Prostate gland (tissue), 2 donors: ENCODE data around the gene ERAL1. TPM values are rescaled to one million over a fixed set of nuclear protein-coding genes. Genes with fewer than 3 reads are reported as not detected.

Source experiments
- DNase-seq: peaks from one replicate; pipeline ENCODE4 v3.0.0-alpha.2; 2019; ENCODE audit warnings: low spot score
- H3K27ac ChIP-seq, 2 donors: fragments of 200-600 bp; sonication (generic); 2 replicates each; pipeline ENCODE4 v1.5.1; 2017 to 2019
- H3K27me3 ChIP-seq: fragments of 200-600 bp; sonication (generic); replicated peaks from 2 replicates; pipeline ENCODE4 v1.5.1; 2019; ENCODE audit not compliant: insufficient read depth
- H3K36me3 ChIP-seq, 2 donors: fragments of 200-600 bp; sonication (generic); 1 replicate in 1 of 2; 2 replicates in 1 of 2; pipeline versions ENCODE4 v1.5.1 to v1.8.1; 2017 to 2019
- H3K4me1 ChIP-seq: fragments of 200-600 bp; sonication (generic); replicated peaks from 2 replicates; pipeline ENCODE4 v1.5.1; 2019
- H3K4me3 ChIP-seq, 2 donors: fragments of 200-600 bp; sonication (generic); 2 replicates each; pipeline ENCODE4 v1.5.1; 2017 to 2019
- H3K9me3 ChIP-seq: fragments of 200-600 bp; sonication (generic); 2 replicates; pipeline ENCODE4 v1.5.1; 2017
- POLR2A ChIP-seq: fragments of 450-650 bp; IDR thresholded peaks from one replicate; pipeline ENCODE4 v1.6.1; 2016; ENCODE audit warnings: antibody characterized with exemption, mild to moderate bottlenecking
- POLR2AphosphoS5 ChIP-seq: sonication (generic); formaldehyde crosslinking; IDR thresholded peaks from one replicate; pipeline ENCODE4 v1.6.1; 2017; ENCODE audit warnings: antibody characterized with exemption
- WGBS: methylation state at CpG from one replicate; pipeline ENCODE4 v1.1.5; 2018; 5-methylcytosine and 5-hydroxymethylcytosine counted together
- intact Hi-C: fragments of 100-400 bp; cut with DNase I; formaldehyde crosslinking; loops from one replicate; pipeline ENCODE4 v1.14.2; 2022
- total RNA-seq, 2 donors: library from RNA; depleted of rRNA; stranded (reverse); fragments of >200 nt; gene quantifications; one replicate each; pipeline ENCODE4 v1.1.0, GENCODE V29; 2016
- TF ChIP-seq, protein P1 (sequence below), 4 experiments: fragments of 200-600 bp in 2 of 4; fragments of 450-650 bp in 2 of 4; sonication (generic) in 2 of 4; IDR thresholded peaks; 1 replicate in 3 of 4; 2 replicates in 1 of 4; pipeline ENCODE4 v1.5.1; 2016 to 2019; ENCODE audit warnings: antibody characterized with exemption in 4 of 4, mild to moderate bottlenecking in 2 of 4, moderate library complexity in 2 of 4

The ERAL1 gene
- total RNA-seq, 2 donors from 2014 or later = 49.9 to 70.8 TPM

DNA sequence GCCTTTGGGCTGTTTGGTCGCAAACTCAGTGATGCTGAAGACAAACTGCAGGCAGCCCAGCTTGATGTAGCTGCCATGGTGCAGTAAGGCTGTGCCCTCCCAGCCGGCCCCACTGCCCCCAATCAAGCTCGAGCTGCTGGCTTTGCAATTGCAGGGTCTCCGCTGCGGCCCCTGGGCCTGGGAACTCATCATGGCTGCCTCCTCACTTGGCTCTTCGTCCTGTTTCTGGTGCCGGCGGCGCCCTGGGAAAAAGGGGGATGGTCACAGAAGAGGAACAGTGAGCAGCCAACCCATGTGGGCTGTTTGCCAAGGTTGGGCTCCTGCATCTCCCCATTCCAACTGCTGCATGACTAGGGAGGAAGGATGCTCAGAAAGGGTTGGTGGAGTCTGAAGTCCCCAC lies 51.5 kb downstream of the ERAL1 start:
- Histone ChIP-seq H3K4me3 (no peak overlapping the region), H3K9me3 (no peaks in the 10 kb centered on the region), H3K27me3 (no peaks in the 10 kb centered on the region), H3K36me3 (peaks cover 17 to 29% of the 10 kb centered on the region in 2 donors), H3K27ac (no peak overlapping the region), H3K4me1 (peaks cover 4% of the 10 kb centered on the region)
- intact Hi-C loops = no loop called here
- DNase-seq = no peak
- TF ChIP-seq, protein P1, sequence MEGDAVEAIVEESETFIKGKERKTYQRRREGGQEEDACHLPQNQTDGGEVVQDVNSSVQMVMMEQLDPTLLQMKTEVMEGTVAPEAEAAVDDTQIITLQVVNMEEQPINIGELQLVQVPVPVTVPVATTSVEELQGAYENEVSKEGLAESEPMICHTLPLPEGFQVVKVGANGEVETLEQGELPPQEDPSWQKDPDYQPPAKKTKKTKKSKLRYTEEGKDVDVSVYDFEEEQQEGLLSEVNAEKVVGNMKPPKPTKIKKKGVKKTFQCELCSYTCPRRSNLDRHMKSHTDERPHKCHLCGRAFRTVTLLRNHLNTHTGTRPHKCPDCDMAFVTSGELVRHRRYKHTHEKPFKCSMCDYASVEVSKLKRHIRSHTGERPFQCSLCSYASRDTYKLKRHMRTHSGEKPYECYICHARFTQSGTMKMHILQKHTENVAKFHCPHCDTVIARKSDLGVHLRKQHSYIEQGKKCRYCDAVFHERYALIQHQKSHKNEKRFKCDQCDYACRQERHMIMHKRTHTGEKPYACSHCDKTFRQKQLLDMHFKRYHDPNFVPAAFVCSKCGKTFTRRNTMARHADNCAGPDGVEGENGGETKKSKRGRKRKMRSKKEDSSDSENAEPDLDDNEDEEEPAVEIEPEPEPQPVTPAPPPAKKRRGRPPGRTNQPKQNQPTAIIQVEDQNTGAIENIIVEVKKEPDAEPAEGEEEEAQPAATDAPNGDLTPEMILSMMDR (IDR thresholded peaks at IDR 0.05) = no peak
- TF ChIP-seq POLR2AphosphoS5 (no peak), POLR2A (no peak)
- 73% methylated on average over 9 of the region's 9 CpGs for WGBS

DNA sequence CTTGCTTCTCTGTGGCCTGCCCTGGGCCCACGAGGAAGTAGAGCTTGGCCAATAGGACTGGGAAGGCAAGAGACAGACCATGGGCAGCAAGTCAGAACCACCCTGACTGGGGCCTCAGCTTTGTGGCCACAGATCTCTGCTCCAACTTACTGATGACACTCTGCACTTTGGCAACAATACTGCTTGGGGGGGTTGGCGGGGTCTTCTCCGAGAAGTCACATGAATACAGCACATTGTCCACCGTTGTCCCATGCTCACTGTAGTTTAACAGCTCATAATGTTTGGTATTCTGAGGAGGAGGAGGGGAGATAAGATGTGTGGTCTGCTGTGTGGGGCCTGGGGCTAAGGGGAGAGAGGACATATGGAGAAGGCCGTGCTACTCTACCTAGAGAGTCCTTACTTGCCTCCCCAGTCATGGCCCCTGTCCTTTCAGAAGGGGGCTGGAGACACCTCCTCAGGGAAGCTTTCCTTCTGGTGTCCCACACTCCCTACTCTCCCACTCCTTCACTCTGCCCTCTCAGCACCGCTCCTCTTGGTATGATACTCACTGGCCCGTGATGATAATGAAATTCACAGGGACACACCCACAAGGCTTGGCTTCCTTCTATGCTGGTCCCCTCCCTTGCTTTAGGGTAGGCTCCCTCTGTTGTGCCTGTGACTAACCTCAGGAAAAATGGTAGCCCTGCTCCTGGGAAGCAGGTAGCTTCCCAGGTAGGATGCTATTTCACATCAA lies 52.1 kb downstream of the ERAL1 start:
- intact Hi-C loops = no loop called here
- Histone ChIP-seq H3K9me3 (no peaks in the 10 kb centered on the region), H3K4me1 (no peaks in the 10 kb centered on the region), H3K27me3 (no peaks in the 10 kb centered on the region), H3K36me3 (peaks cover 20 to 33% of the 10 kb centered on the region in 2 donors), H3K27ac (peak overlapping the region in 1 of 2 donors; percentile 55), H3K4me3 (no peak overlapping the region)
- TF ChIP-seq, protein P1 (IDR thresholded peaks at IDR 0.05) = no peak
- TF ChIP-seq POLR2AphosphoS5 (no peak), POLR2A (no peak)
- no peak for DNase-seq
- WGBS = 58% methylated on average over 7 of the region's 7 CpGs

DNA sequence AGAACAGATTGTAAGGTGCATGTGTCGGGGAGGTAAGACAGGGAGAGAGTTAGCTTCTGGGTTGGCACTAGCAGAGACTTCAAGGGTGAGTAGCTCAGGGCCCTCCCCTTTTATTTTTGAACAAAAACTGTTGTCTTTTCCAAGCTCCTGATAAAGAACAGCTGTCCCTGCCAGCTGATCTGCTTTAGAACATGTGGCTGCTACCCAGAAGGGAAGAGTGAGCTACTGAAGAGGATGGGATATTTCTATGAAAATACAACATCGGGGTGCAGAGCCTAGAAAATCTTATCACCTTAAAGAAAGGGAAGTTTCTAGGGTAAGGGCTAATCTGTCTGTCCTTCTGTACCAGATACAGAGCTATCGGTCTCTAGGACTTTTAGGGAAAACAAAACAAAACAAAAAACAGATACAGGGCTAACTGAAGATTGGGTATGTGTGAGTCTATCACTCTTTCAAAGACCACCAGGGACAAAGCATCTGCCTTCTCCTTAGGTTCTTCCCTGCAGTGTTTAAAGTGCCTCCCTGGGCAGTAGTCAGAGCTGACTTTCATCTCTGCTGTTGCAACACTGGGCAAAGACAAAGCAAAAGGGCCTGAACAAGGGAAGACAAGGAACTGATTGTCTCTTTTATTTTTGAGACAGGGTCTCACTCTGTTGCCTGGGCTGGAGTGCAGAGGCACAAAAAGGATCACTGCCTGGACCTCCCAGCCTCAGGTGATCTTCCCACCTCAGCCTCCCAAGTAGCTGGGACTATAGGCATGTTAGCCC lies 53.1 kb downstream of the ERAL1 start:
- no peak for DNase-seq

DNA sequence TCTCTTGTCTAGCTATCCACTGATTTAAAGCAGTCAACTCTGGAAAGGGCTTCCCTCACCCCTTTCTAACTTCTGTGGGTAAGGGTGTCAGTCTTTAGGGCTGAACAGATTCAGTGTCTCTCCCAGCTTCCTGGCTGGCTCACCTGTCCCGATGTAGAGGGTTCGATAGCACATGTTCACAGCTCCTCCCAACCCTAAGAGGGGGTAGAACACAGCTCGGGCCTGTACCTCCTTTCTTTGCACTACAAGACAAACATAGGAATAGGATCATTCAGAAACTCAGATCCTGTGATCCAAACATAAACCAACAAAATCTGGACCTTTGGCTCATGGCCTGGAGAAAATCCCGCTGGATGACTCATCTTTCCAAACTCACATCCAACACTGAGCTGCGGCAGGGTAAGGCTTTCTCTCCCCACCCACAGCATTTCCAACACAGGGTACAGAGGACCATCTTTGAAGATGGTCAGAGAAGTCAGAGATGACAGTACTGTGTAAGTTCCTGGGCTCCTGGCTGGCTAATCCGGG lies 53.9 kb downstream of the ERAL1 start:
- Histone ChIP-seq H3K27ac (peak overlapping the region; percentile 49 to 55), H3K4me1 (no peaks in the 10 kb centered on the region), H3K27me3 (no peaks in the 10 kb centered on the region), H3K9me3 (no peaks in the 10 kb centered on the region), H3K36me3 (peaks cover 27 to 51% of the 10 kb centered on the region in 2 donors), H3K4me3 (no peak overlapping the region)
- DNase-seq = no peak
- TF ChIP-seq POLR2AphosphoS5 (peak; percentile 35), POLR2A (no peak)
- TF ChIP-seq, protein P1 (IDR thresholded peaks at IDR 0.05) = no peak
- intact Hi-C loops = no loop called here
- 32% methylated on average over 6 of the region's 6 CpGs for WGBS

More for the DNA sequence above, 53.1 kb downstream of the ERAL1 start:
- Histone ChIP-seq H3K4me1 (no peaks in the 10 kb centered on the region), H3K36me3 (peaks cover 25 to 43% of the 10 kb centered on the region in 2 donors), H3K9me3 (no peaks in the 10 kb centered on the region), H3K27me3 (no peaks in the 10 kb centered on the region), H3K27ac (peak overlapping the region; percentile 49 to 55), H3K4me3 (no peak overlapping the region)
- TF ChIP-seq, protein P1 (IDR thresholded peaks at IDR 0.05) = no peak
- TF ChIP-seq POLR2AphosphoS5 (no peak), POLR2A (no peak)
- intact Hi-C loops = no loop called here
- 77% methylated on average over 3 of the region's 3 CpGs for WGBS
